A673 (cell line): ENCODE results near the gene SALL3. TPM values are rescaled to one million over a fixed set of nuclear protein-coding genes. Genes with fewer than 3 reads are reported as not detected.

Source experiments
- BruUV-seq: library from RNA; stranded (reverse); fragments of 400-500 nt; replicated peaks from 2 replicates; lab custom pipeline; 2021; lab: Mats Ljungman, UMichigan
- CTCF ChIA-PET: fragments of 300-600 bp; sonication (Branson Sonifier 250); formaldehyde crosslinking; loops from one replicate; lab custom pipeline; 2022; ENCODE audit warnings: antibody characterized with exemption; lab: Charles Lee
- POLR2A ChIA-PET: fragments of 300-600 bp; sonication (Branson Sonifier 250); formaldehyde crosslinking; loops from one replicate; lab custom pipeline; 2022; ENCODE audit warnings: antibody characterized with exemption; ENCODE audit not compliant: low non-redundant PET; lab: Charles Lee
- DNase-seq: peaks from one replicate; pipeline ENCODE4 v3.0.0-alpha.2; 2015; ENCODE audit warnings: low spot score
- H3K27ac ChIP-seq: fragments of 200-600 bp; sonication (generic); 2 replicates; pipeline ENCODE4 v1.5.1; 2016; ENCODE audit warnings: mixed run types, low read depth, mild to moderate bottlenecking, mixed read lengths, antibody characterized with exemption, low read length; ENCODE audit not compliant: poor library complexity, severe bottlenecking
- H3K27me3 ChIP-seq: fragments of 200-600 bp; sonication (generic); replicated peaks from 2 replicates; pipeline ENCODE4 v1.6.1; 2017; ENCODE audit warnings: mixed run types, low read depth, mild to moderate bottlenecking, mixed read lengths, antibody characterized with exemption, low read length; ENCODE audit not compliant: insufficient read depth, poor library complexity
- H3K36me3 ChIP-seq: fragments of 200-600 bp; sonication (generic); 2 replicates; pipeline ENCODE4 v1.6.1; 2016; ENCODE audit warnings: mixed run types, mild to moderate bottlenecking, mixed read lengths, antibody characterized with exemption, low read length; ENCODE audit not compliant: insufficient read depth, poor library complexity, severe bottlenecking
- H3K4me1 ChIP-seq: fragments of 200-600 bp; sonication (generic); 2 replicates; pipeline ENCODE4 v1.6.1; 2017; ENCODE audit warnings: mixed run types, mild to moderate bottlenecking, mixed read lengths, antibody characterized with exemption, low read length; ENCODE audit not compliant: insufficient read depth, poor library complexity, severe bottlenecking
- H3K4me3 ChIP-seq: fragments of 200-600 bp; sonication (generic); 2 replicates; pipeline ENCODE4 v1.5.1; 2016; ENCODE audit warnings: low read depth, mixed run types, mild to moderate bottlenecking, mixed read lengths, low read length; ENCODE audit not compliant: poor library complexity, severe bottlenecking
- H3K9me3 ChIP-seq: fragments of 200-600 bp; sonication (generic); 2 replicates; pipeline ENCODE4 v1.6.1; 2016; ENCODE audit warnings: mixed run types, low read depth, mild to moderate bottlenecking, mixed read lengths, antibody characterized with exemption, low read length; ENCODE audit not compliant: poor library complexity, severe bottlenecking
- EZH2 ChIP-seq: fragments of 200-600 bp; sonication (generic); IDR thresholded peaks from 2 replicates; pipeline ENCODE4 v1.6.1; 2017; ENCODE audit warnings: borderline replicate concordance, low read depth, mild to moderate bottlenecking, mixed read lengths, antibody characterized with exemption, low read length; ENCODE audit not compliant: poor library complexity, severe bottlenecking
- intact Hi-C: fragments of 100-400 bp; cut with micrococcal nuclease; formaldehyde crosslinking; loops from one replicate; pipeline ENCODE4 v1.10.0; 2022; ENCODE audit not compliant: unreplicated experiment
- total RNA-seq: library from RNA; stranded (reverse); gene quantifications from 2 replicates; pipeline ENCODE4 v1.2.3, GENCODE V29; 2021
- TF ChIP-seq, protein P1 (sequence below): fragments of 300-800, 200-600 bp; sonication (generic); conservative IDR thresholded peaks from 2 replicates; pipeline ENCODE4 v1.5.1; 2017; ENCODE audit warnings: low read depth, mild to moderate bottlenecking, antibody characterized with exemption, low read length, moderate library complexity, mixed read lengths

The SALL3 gene
- total RNA-seq, 1 experiment from 2014 or later: not detected

DNA sequence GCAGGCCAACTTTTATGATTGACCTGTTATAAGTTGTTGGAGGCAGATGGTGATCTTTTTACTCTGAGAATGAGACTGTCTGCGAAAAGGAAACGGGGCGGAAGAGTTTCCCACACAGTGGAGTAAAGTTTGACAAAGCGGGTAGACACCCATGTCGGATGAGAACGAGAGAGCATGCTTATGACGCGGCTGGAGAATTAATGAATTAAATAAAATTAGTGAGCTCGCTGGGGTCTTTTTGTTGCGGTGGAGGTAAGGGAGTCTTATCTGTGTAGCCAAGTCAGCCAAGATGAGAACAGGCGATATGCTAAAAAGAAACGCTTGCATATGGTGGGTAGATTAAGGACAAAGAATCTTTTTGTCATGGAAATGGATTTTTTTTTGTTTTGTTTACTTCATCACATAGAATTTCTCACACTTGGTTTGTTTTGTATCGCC is 1.8 kb downstream of the SALL3 start:
- ChIA-PET POLR2A (no interaction called here), CTCF (no interaction called here)
- TF ChIP-seq, protein P1, sequence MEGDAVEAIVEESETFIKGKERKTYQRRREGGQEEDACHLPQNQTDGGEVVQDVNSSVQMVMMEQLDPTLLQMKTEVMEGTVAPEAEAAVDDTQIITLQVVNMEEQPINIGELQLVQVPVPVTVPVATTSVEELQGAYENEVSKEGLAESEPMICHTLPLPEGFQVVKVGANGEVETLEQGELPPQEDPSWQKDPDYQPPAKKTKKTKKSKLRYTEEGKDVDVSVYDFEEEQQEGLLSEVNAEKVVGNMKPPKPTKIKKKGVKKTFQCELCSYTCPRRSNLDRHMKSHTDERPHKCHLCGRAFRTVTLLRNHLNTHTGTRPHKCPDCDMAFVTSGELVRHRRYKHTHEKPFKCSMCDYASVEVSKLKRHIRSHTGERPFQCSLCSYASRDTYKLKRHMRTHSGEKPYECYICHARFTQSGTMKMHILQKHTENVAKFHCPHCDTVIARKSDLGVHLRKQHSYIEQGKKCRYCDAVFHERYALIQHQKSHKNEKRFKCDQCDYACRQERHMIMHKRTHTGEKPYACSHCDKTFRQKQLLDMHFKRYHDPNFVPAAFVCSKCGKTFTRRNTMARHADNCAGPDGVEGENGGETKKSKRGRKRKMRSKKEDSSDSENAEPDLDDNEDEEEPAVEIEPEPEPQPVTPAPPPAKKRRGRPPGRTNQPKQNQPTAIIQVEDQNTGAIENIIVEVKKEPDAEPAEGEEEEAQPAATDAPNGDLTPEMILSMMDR: no peak
- peak; percentile 31 for TF ChIP-seq EZH2
- Histone ChIP-seq H3K27ac (no peak overlapping the region), H3K9me3 (peaks cover 13% of the 10 kb centered on the region), H3K4me3 (no peak overlapping the region), H3K36me3 (no peaks in the 10 kb centered on the region), H3K27me3 (peaks cover 92% of the 10 kb centered on the region), H3K4me1 (no peaks in the 10 kb centered on the region)
- no TSS peak for BruUV-seq
- no peak for DNase-seq
- intact Hi-C loops: loop anchor here (10.0 kb wide), 1 partner anchor 263 kb away; no protein-coding TSS in a partner anchor

DNA sequence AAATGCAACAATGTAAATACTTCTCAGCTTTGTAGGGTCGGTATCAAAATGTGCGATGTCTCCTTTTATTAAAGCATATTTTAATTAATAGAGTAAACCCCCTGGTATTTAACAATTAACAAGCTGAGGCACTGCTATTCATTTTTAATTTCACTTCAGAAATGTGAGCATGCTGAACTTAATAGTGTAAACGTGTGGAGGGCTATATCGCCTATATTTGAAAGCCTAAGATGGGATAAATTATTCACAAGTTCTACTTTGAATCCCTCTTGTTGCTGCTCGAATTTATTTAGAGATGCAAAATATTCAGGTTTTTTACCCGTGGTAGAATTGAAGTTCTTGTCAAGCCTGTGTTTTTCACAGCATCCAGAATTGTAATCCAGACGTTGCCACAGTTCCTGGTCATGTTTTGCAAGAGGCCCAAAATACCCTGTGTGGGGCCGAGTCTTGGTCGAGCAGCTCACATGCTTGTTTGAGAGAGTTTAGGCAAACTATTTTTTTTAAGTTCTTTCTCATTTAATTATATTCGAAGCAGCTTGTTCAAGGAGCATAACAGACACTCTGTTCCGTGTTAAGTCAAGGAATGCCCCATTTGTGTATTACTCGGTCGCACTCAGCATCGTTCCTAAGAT is 2.5 kb downstream of the SALL3 start:
- intact Hi-C loops: loop anchor here (10.0 kb wide), 1 partner anchor 263 kb away; no protein-coding TSS in a partner anchor
- ChIA-PET CTCF (no interaction called here), POLR2A (no interaction called here)
- H3K36me3 ChIP-seq: no peaks in the 10 kb centered on the region
- DNase-seq: no peak
- TF ChIP-seq, protein P1: no peak
- TF ChIP-seq EZH2: peak; percentile 22
- H3K4me3 ChIP-seq: no peak overlapping the region
- no peaks in the 10 kb centered on the region for H3K4me1 ChIP-seq
- H3K9me3 ChIP-seq: peaks cover 13% of the 10 kb centered on the region
- H3K27ac ChIP-seq: no peak overlapping the region
- no TSS peak for BruUV-seq
- peaks cover 92% of the 10 kb centered on the region for H3K27me3 ChIP-seq

DNA sequence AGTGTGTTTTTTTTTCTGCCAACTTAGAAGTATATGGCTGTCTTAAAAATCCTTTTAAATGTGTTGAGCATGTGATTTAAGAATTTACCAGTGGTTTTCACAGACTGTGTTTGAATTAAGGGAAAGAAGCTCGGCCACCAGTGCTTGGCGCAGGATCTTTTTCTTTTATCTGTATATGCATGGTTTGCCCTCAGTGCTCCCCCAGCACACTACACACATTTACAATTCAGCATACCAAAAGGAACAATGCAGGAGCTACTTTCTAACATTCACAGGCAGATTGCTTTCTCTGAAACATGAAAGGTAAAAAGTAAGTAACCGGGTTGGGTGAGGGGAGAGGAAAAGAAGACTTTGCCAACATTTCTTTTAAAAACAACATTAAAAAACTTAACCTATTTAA is 3.9 kb downstream of the SALL3 start:
- H3K27ac ChIP-seq: no peak overlapping the region
- H3K36me3 ChIP-seq: no peaks in the 10 kb centered on the region
- ChIA-PET CTCF (interaction anchor here (0.5 kb wide), 1 partner anchor 107 kb away, joined by 4 read pairs; no protein-coding TSS in a partner anchor), POLR2A (no interaction called here)
- BruUV-seq: no TSS peak
- no peak for DNase-seq
- intact Hi-C loops: loop anchor here (10.0 kb wide), 1 partner anchor 261 kb away; no protein-coding TSS in a partner anchor
- H3K4me1 ChIP-seq: no peaks in the 10 kb centered on the region
- no peak overlapping the region for H3K4me3 ChIP-seq
- no peak for TF ChIP-seq EZH2
- TF ChIP-seq, protein P1: no peak
- peaks cover 13% of the 10 kb centered on the region for H3K9me3 ChIP-seq
- H3K27me3 ChIP-seq: peaks cover 92% of the 10 kb centered on the region
